GM20000 (cell line): ENCODE data around the gene ARL5C.

Experiments
- DNase-seq: peaks from one replicate; pipeline ENCODE4 v3.0.0; 2012; ENCODE audit warnings: low spot score
- TF ChIP-seq, protein P1 (sequence below): IDR thresholded peaks from 2 replicates; pipeline ENCODE4 v1.5.1; 2012; ENCODE audit warnings: mild to moderate bottlenecking, control low read depth; ENCODE audit errors: extremely low read depth, missing control alignments

Gene ARL5C

GRCh38 chr17:39208893-39209292 lies 42.9 kb upstream of the ARL5C start:
- DNase-seq: peak; percentile 68
- TF ChIP-seq, protein P1, sequence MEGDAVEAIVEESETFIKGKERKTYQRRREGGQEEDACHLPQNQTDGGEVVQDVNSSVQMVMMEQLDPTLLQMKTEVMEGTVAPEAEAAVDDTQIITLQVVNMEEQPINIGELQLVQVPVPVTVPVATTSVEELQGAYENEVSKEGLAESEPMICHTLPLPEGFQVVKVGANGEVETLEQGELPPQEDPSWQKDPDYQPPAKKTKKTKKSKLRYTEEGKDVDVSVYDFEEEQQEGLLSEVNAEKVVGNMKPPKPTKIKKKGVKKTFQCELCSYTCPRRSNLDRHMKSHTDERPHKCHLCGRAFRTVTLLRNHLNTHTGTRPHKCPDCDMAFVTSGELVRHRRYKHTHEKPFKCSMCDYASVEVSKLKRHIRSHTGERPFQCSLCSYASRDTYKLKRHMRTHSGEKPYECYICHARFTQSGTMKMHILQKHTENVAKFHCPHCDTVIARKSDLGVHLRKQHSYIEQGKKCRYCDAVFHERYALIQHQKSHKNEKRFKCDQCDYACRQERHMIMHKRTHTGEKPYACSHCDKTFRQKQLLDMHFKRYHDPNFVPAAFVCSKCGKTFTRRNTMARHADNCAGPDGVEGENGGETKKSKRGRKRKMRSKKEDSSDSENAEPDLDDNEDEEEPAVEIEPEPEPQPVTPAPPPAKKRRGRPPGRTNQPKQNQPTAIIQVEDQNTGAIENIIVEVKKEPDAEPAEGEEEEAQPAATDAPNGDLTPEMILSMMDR: no peak

DNA sequence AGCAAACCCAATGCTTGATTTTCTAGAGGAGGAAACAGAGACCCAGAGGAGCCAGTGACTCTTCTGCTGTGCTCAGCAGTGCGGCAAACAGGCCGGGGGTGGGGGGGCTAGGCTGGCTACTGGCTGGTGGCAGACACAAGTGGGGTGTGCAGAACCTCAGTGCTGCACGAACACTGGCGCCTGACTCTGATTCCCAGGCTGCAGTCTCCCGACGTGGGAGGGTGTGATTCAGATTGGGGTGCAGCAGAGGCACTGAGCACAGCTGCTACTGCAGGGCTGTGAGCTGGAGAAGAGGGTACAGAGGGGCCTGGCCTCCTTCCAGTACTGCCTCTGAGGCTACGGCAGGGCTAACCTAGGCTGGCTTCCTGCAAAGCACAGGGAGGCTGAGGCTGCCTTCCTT lies 42.2 kb upstream of the ARL5C start:
- TF ChIP-seq, protein P1: no peak
- DNase-seq: no peak

GRCh38 chr17:39205112-39205526 lies 39.2 kb upstream of the ARL5C start:
- no peak for DNase-seq
- TF ChIP-seq, protein P1: no peak

- TF ChIP-seq, protein P1: no peak
- no peak for DNase-seq
These were observed 38.3 kb upstream of the ARL5C start for GRCh38 chr17:39204245-39204644.

GRCh38 chr17:39200957-39201510 lies 35.1 kb upstream of the ARL5C start:
- no peak for DNase-seq
- TF ChIP-seq, protein P1: no peak

GRCh38 chr17:39200070-39200879 lies 34.3 kb upstream of the ARL5C start, which contains the start of gene RPL19:
RPL19 (plus strand) TSS chr17:39200283; CDS start chr17:39200345, 62 bp downstream.
- DNase-seq: peak; percentile 90
- TF ChIP-seq, protein P1: no peak

DNA sequence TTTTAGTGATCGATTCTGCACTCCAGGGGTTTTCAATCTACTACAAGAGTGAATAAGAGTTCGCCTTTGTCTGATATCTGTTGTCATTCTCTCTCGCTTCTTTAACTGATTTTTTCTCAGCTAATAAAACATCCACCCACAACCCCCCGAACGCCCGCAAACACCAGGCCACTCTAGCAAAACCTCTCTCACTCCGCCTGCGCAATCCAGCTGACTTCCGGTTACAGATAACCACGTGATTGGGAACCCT lies 33.8 kb upstream of the ARL5C start:
- TF ChIP-seq, protein P1: no peak
- peak; percentile 96 for DNase-seq
